Loucy (cell line): ENCODE measurements around the gene PLPP7.

Source experiments
- EZH2phosphoT487 ChIP-seq: fragments of 200-600 bp; IDR thresholded peaks from 2 replicates; pipeline ENCODE4 v1.6.1; 2018; ENCODE audit warnings: antibody characterized with exemption, mild to moderate bottlenecking, moderate library complexity, borderline replicate concordance
- TF ChIP-seq, protein P1 (sequence below): fragments of 200-600 bp; sonication (generic); conservative IDR thresholded peaks from 2 replicates; pipeline ENCODE4 v1.5.1; 2014; ENCODE audit warnings: mild to moderate bottlenecking, antibody characterized with exemption, low read length

DNA sequence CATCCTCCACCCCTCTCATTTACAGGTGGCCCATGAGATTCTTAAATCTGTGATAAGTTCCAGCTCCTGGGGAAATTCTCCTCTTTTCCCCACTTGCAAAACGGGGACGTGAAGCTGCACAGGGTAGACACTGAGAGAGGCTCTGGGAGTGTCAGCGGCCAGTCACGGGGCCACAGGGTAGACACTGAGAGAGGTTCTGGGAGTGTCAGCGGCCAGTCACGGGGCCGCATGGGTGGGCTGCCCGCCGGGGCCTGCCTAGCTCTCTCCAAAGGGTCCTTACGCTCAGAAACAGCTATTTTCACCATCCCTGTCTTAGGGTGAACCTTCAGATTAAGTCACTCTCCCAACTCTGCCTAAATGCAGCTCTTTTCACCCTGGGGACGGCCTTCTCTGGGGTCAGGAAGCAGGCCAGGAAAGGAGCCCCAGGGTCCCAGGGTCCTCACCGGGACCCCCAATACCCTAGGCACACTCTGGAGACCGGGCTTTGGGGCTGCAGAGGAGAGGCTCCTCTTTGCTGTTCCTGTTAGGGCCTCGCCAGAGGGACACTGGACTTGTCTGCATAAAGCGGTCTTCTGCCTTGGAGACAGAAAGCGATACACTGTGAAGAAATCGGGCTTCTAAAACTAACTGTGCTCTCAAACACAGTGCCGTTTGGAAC, 14.7 kb upstream of the PLPP7 start:
- TF ChIP-seq, protein P1, sequence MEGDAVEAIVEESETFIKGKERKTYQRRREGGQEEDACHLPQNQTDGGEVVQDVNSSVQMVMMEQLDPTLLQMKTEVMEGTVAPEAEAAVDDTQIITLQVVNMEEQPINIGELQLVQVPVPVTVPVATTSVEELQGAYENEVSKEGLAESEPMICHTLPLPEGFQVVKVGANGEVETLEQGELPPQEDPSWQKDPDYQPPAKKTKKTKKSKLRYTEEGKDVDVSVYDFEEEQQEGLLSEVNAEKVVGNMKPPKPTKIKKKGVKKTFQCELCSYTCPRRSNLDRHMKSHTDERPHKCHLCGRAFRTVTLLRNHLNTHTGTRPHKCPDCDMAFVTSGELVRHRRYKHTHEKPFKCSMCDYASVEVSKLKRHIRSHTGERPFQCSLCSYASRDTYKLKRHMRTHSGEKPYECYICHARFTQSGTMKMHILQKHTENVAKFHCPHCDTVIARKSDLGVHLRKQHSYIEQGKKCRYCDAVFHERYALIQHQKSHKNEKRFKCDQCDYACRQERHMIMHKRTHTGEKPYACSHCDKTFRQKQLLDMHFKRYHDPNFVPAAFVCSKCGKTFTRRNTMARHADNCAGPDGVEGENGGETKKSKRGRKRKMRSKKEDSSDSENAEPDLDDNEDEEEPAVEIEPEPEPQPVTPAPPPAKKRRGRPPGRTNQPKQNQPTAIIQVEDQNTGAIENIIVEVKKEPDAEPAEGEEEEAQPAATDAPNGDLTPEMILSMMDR: no peak
- TF ChIP-seq EZH2phosphoT487: no peak
